GM23338 (cell line): ENCODE measurements around the gene NCKIPSD. TPM values are rescaled to one million over a fixed set of nuclear protein-coding genes. Genes with fewer than 3 reads are reported as not detected.

Experiments
- ATAC-seq: fragments of 200-7000 bp; cut with Tn5 transposase; 3 replicates; pipeline ENCODE4 v1.9.1; 2020
- DNase-seq: peaks from one replicate; pipeline ENCODE4 v3.0.0-alpha.2; 2015; ENCODE audit warnings: low spot score
- H2AFZ ChIP-seq: fragments of 200-600 bp; sonication (generic); 2 replicates; pipeline ENCODE4 v1.8.0; 2016; ENCODE audit warnings: antibody characterized with exemption, mild to moderate bottlenecking, moderate library complexity
- H3F3A ChIP-seq: fragments of 200-600 bp; sonication (generic); replicated peaks from 2 replicates; pipeline ENCODE4 v1.8.0; 2017; ENCODE audit warnings: antibody characterized with exemption, mixed run types, low read depth
- H3K27ac ChIP-seq: fragments of 200-600 bp; sonication (generic); 2 replicates; pipeline ENCODE4 v1.6.1; 2016; ENCODE audit warnings: low read depth
- H3K27me3 ChIP-seq: fragments of 200-600 bp; sonication (generic); 2 replicates; pipeline ENCODE4 v1.8.0; 2016; ENCODE audit warnings: mild to moderate bottlenecking, mixed run types, moderate library complexity; ENCODE audit not compliant: insufficient read depth
- H3K36me3 ChIP-seq: fragments of 200-600 bp; sonication (generic); 2 replicates; pipeline ENCODE4 v1.8.0; 2016; ENCODE audit warnings: mild to moderate bottlenecking; ENCODE audit not compliant: insufficient read depth
- H3K4me1 ChIP-seq: fragments of 200-600 bp; sonication (generic); 2 replicates; pipeline ENCODE4 v1.8.0; 2016; ENCODE audit warnings: mild to moderate bottlenecking, moderate library complexity; ENCODE audit not compliant: insufficient read depth
- H3K4me2 ChIP-seq: fragments of 200-600 bp; sonication (generic); 2 replicates; pipeline ENCODE4 v1.7.1; 2017; ENCODE audit warnings: mixed run types
- H3K4me3 ChIP-seq: fragments of 200-600 bp; sonication (generic); 2 replicates; pipeline ENCODE4 v1.6.1; 2016; ENCODE audit warnings: mixed run types
- H3K79me2 ChIP-seq: fragments of 200-600 bp; sonication (generic); replicated peaks from 2 replicates; pipeline ENCODE4 v1.8.0; 2017; ENCODE audit warnings: mild to moderate bottlenecking; ENCODE audit not compliant: insufficient read depth
- H3K9me2 ChIP-seq: fragments of 200-600 bp; sonication (generic); 2 replicates; pipeline ENCODE4 v1.8.0; 2017; ENCODE audit not compliant: insufficient read depth
- H4K20me1 ChIP-seq: fragments of 200-600 bp; sonication (generic); replicated peaks from 2 replicates; pipeline ENCODE4 v1.8.0; 2017; ENCODE audit warnings: mild to moderate bottlenecking; ENCODE audit not compliant: insufficient read depth
- H3K27ac Mint-ChIP-seq: 2 replicates; pipeline ENCODE4 v1.8.0; 2020; ENCODE audit warnings: inconsistent platforms, mild to moderate bottlenecking, moderate library complexity, mixed read lengths
- H3K27me3 Mint-ChIP-seq: 3 replicates; pipeline ENCODE4 v1.8.0; 2022; ENCODE audit warnings: low read depth, mild to moderate bottlenecking, moderate library complexity, mixed read lengths, inconsistent platforms; ENCODE audit not compliant: insufficient read depth, poor library complexity
- H3K36me3 Mint-ChIP-seq: 3 replicates; pipeline ENCODE4 v1.8.0; 2021; ENCODE audit warnings: low read depth, mild to moderate bottlenecking, inconsistent platforms, moderate library complexity, mixed read lengths
- H3K4me1 Mint-ChIP-seq: 3 replicates; pipeline ENCODE4 v1.8.0; 2020; ENCODE audit warnings: mild to moderate bottlenecking, inconsistent platforms, mixed read lengths
- H3K4me3 Mint-ChIP-seq: 3 replicates; pipeline ENCODE4 v1.8.0; 2021; ENCODE audit warnings: moderate library complexity, mild to moderate bottlenecking, inconsistent platforms, mixed read lengths
- H3K9me3 Mint-ChIP-seq: 3 replicates; pipeline ENCODE4 v1.8.0; 2020; ENCODE audit warnings: moderate library complexity, mild to moderate bottlenecking, inconsistent platforms, mixed read lengths
- CREB1 ChIP-seq: fragments of 250-450 bp; sonication (Bioruptor Pico); IDR thresholded peaks from 2 replicates; pipeline ENCODE4 v1.5.0; 2020; ENCODE audit warnings: low read depth, mild to moderate bottlenecking, moderate library complexity
- EZH2phosphoT487 ChIP-seq: fragments of 200-600 bp; sonication (generic); IDR thresholded peaks from one replicate; pipeline ENCODE4 v1.8.1; 2018; ENCODE audit warnings: antibody characterized with exemption; ENCODE audit not compliant: unreplicated experiment
- POLR2AphosphoS5 ChIP-seq: IDR thresholded peaks from 2 replicates; pipeline ENCODE4 v1.6.1; 2016; ENCODE audit warnings: antibody characterized with exemption, low read depth
- ZNF114 ChIP-seq: fragments of 250-450 bp; sonication (Bioruptor Pico); IDR thresholded peaks from 2 replicates; pipeline ENCODE4 v1.5.0; 2020; ENCODE audit warnings: mild to moderate bottlenecking, moderate library complexity
- ZNF331 ChIP-seq: fragments of 250-450 bp; sonication (Bioruptor Pico); IDR thresholded peaks from 2 replicates; pipeline ENCODE4 v1.5.0; 2020; ENCODE audit warnings: low read depth, mild to moderate bottlenecking, moderate library complexity
- polyA plus RNA-seq: library from polyadenylated mRNA; unstranded; fragments of >200 nt; fragmentation: Nextera tagmentation; extraction: Ambion mirVana; gene quantifications from 2 replicates; pipeline ENCODE4 v1.2.1, GENCODE V29; 2016
- total RNA-seq: library from RNA; depleted of rRNA; stranded (reverse); fragments of >200 nt; shearing (Covaris generic); gene quantifications from 2 replicates; pipeline ENCODE4 v1.2.3, GENCODE V29; 2014
- TF ChIP-seq, protein P1 (sequence below), 2 experiments: fragments of 200-600 bp in 1 of 2; sonication (generic) in 1 of 2; conservative IDR thresholded peaks; 2 replicates each; pipeline versions ENCODE4 v1.5.1 to v1.6.1; 2016 to 2017; ENCODE audit warnings: antibody characterized with exemption in 2 of 2, low read depth in 2 of 2, mild to moderate bottlenecking in 2 of 2, moderate library complexity in 1 of 2
- TF ChIP-seq, protein P2 (sequence below): IDR thresholded peaks from one replicate; pipeline ENCODE4 v1.6.1; 2018; ENCODE audit warnings: antibody characterized with exemption; ENCODE audit not compliant: unreplicated experiment
- TF ChIP-seq, protein P3 (sequence below): IDR thresholded peaks from 2 replicates; pipeline ENCODE4 v1.6.1; 2016; ENCODE audit warnings: antibody characterized with exemption

The NCKIPSD gene
- total and polyA plus RNA-seq, 2 experiments from 2014 or later, result 15.1 to 45.1 TPM

DNA sequence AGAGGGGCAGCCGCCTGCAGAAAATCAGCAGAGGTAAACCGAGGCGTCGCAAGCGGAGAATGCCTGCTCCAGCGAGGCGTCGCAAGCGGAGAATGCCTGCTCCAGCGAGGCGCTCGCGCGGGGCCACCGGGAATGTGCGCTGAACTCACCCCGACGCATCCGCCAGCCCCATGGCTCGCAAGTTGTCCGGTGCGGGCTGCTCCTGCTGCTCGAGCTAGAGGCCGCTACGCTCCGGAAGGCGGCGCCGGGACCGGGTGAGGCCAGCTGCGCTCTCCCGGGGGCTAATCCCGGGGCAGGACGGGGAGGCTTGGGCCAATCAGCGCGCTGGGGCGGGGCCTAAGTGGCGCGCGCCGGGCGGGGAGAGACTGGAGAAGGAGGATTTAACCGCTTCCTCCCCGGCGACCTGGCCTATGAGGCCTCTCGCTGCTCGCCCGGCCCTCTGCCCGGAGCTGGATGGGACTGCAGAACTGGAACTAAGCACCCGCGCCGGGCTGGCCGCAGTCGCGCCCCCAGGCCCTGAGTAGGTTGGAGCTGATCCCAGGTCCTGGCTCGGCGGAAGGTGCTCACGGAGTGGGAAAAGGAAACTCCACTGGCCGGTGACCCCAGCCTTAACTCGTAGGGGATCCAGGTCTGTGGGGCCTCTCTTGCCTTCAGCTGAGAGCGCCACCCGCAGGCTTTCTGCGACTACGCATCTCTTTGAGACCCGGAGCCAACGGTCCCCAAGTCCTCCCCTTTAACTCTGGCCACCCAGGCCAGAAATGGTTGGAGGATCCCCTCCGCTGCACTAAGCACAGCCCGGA lies 50.3 kb downstream of the NCKIPSD start, which contains the start of gene SLC26A6:
SLC26A6 (minus strand) TSS at position 240 of the 800 bp plus-strand sequence; CDS start at position 172, 68 bp downstream.
- no peaks in the 10 kb centered on the region for H3K27me3 ChIP-seq
- H3K36me3 ChIP-seq, result peaks cover 4% of the 10 kb centered on the region; the same call in 1 of the 2 replicates
- H3F3A ChIP-seq, result peaks cover 3% of the 10 kb centered on the region; the same call in 1 of the 2 replicates
- peak within 1 kb of the TSS; percentile 93 for H3K4me3 ChIP-seq
- H3K27ac ChIP-seq, result peak within 1 kb of the TSS; percentile 91
- ATAC-seq (peak; percentile 88), DNase-seq (peak; percentile 99)
- no peaks in the 10 kb centered on the region for H3K9me2 ChIP-seq
- peaks cover 12% of the 10 kb centered on the region for H3K4me1 ChIP-seq
- peaks cover 5% of the 10 kb centered on the region for H4K20me1 ChIP-seq
- peaks cover 10% of the 10 kb centered on the region for H3K79me2 ChIP-seq
- H3K4me3 Mint-ChIP-seq, result peak within 1 kb of the TSS; percentile 89
- peaks cover 15% of the 10 kb centered on the region for H3K27me3 Mint-ChIP-seq
- H3K9me3 Mint-ChIP-seq, result no peaks in the 10 kb centered on the region
- peak within 1 kb of the TSS; percentile 93 for H3K27ac Mint-ChIP-seq
- TF ChIP-seq ZNF331 (no peak), CREB1 (CRISPR knock-in tag) (no peak), EZH2phosphoT487 (no peak), POLR2AphosphoS5 (peak; percentile 77), ZNF114 (CRISPR knock-in tag) (no peak)
- TF ChIP-seq, protein P1, sequence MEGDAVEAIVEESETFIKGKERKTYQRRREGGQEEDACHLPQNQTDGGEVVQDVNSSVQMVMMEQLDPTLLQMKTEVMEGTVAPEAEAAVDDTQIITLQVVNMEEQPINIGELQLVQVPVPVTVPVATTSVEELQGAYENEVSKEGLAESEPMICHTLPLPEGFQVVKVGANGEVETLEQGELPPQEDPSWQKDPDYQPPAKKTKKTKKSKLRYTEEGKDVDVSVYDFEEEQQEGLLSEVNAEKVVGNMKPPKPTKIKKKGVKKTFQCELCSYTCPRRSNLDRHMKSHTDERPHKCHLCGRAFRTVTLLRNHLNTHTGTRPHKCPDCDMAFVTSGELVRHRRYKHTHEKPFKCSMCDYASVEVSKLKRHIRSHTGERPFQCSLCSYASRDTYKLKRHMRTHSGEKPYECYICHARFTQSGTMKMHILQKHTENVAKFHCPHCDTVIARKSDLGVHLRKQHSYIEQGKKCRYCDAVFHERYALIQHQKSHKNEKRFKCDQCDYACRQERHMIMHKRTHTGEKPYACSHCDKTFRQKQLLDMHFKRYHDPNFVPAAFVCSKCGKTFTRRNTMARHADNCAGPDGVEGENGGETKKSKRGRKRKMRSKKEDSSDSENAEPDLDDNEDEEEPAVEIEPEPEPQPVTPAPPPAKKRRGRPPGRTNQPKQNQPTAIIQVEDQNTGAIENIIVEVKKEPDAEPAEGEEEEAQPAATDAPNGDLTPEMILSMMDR (conservative IDR thresholded peaks at IDR 0.05; ENCODE audit: low read depth in 2 of 2), result peak; percentile 78 to 80
- TF ChIP-seq, protein P2, sequence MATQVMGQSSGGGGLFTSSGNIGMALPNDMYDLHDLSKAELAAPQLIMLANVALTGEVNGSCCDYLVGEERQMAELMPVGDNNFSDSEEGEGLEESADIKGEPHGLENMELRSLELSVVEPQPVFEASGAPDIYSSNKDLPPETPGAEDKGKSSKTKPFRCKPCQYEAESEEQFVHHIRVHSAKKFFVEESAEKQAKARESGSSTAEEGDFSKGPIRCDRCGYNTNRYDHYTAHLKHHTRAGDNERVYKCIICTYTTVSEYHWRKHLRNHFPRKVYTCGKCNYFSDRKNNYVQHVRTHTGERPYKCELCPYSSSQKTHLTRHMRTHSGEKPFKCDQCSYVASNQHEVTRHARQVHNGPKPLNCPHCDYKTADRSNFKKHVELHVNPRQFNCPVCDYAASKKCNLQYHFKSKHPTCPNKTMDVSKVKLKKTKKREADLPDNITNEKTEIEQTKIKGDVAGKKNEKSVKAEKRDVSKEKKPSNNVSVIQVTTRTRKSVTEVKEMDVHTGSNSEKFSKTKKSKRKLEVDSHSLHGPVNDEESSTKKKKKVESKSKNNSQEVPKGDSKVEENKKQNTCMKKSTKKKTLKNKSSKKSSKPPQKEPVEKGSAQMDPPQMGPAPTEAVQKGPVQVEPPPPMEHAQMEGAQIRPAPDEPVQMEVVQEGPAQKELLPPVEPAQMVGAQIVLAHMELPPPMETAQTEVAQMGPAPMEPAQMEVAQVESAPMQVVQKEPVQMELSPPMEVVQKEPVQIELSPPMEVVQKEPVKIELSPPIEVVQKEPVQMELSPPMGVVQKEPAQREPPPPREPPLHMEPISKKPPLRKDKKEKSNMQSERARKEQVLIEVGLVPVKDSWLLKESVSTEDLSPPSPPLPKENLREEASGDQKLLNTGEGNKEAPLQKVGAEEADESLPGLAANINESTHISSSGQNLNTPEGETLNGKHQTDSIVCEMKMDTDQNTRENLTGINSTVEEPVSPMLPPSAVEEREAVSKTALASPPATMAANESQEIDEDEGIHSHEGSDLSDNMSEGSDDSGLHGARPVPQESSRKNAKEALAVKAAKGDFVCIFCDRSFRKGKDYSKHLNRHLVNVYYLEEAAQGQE, result no peak
- TF ChIP-seq, protein P3, sequence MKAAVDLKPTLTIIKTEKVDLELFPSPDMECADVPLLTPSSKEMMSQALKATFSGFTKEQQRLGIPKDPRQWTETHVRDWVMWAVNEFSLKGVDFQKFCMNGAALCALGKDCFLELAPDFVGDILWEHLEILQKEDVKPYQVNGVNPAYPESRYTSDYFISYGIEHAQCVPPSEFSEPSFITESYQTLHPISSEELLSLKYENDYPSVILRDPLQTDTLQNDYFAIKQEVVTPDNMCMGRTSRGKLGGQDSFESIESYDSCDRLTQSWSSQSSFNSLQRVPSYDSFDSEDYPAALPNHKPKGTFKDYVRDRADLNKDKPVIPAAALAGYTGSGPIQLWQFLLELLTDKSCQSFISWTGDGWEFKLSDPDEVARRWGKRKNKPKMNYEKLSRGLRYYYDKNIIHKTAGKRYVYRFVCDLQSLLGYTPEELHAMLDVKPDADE, result no peak
- H3K36me3 Mint-ChIP-seq, result peaks cover 31% of the 10 kb centered on the region
- H3K4me1 Mint-ChIP-seq, result peaks cover 33% of the 10 kb centered on the region
- peak within 1 kb of the TSS; percentile 90 for H3K4me2 ChIP-seq
- peak within 1 kb of the TSS; percentile 84; the same call in 1 of the 2 replicates for H2AFZ ChIP-seq
